ENCODE measurements around the gene USPL1.
"Not testable (repeated sequence)": the region's sequence is repeated elsewhere in the genome, so short reads cannot be mapped to it uniquely, and the experiment has no call there.

Gene USPL1

DNA sequence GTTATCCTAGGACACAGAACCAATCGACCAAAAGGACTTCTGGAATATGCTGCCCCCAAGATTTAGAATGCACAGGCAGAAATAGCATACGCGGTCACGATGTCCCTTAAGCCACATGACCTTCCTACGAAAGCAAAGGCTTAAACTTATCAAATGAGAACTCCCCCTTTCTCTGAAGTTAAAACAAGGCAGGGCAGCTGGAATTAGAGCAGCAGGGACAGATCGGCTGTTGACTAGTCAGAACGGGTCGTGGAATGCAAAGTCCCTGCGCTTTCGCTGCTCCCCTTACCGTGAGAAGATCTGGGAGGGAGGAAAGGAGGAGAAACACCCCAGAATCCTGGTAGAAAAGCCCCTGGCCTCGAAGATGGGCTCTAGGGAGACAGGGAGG lies 799 bp upstream of the USPL1 start:
- peak; percentile 91 for DNase-seq (ENCODE audit: low read depth)

DNA sequence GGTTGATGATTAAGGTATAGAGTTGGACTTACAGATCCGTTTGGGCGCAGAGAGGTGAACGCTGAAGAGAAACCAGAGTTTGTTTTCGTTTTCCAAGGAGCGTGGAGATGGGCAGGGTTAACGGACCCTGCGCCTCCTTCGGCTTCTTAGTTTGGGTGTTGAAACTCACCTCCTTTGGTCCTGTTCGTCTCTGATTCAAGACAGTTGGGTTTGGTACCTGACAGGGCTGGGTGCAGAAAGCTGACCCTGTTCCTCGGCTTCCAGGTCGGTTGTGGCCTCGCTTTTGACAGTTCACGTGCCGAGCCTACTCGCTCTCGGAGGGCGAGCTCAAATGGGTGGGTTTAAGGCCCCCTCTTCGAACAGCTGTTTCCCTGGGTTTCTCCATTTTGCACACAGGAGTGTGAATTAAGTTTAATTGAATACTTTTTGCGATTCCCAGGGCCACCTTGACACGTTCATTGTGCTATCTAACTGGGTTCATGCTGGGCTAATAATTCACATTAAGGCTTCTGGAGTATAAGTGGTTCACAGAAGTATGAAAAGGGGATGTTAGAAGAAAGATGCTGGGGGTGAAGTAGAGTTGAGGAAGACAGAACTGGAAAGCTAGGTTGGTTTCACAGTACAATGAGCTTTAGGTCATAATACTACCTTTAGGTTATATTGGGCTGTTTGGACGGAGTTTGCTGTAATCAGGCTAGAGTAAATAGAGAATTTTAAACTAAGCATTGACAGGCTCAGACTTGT lies 638 bp downstream of the USPL1 start:
- DNase-seq (ENCODE audit: low read depth): no peak

GRCh38 chr13:30618930-30619279 lies 1.2 kb downstream of the USPL1 start:
- DNase-seq (ENCODE audit: low read depth): no peak

DNA sequence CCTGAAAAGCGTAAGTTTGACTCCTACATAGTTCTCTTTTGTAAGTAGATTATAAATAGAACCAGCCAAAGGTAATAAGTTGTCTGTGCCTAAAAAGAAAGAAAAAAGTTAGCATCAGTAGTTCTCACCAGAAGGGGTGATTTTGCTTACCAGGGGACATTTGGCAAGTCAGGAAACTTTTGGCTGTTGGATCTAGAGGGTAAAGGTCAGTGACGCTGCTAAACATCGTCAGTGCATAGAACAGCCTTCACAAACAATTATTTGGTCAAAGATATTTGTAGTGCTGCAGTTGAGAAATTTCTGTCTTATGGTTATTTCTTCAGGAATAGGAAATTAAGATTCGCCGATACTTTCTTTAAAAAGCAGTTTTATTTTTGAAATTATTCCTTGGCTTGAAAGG lies 2.0 kb downstream of the USPL1 start:
- no peak for DNase-seq (ENCODE audit: low read depth)

DNA sequence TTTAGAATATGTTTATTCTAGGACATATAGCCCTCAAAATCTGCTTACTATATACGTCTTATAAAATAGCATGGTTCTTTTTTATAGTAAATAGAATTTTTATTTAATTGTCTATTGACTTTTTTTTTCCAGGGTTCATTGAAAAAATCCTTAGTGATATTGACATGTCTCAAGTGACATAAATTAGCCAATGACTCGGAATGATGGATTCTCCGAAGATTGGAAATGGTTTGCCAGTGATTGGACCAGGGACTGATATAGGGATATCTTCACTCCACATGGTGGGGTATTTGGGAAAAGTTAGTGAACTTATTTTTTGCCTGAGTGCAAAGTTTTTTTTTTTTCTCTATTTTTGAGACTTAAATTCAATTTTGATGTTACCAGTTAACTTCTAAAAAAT lies 3.2 kb downstream of the USPL1 start:
- no peak for DNase-seq (ENCODE audit: low read depth)

GRCh38 chr13:30622551-30622950 lies 4.8 kb downstream of the USPL1 start:
- DNase-seq (ENCODE audit: low read depth): no peak

DNA sequence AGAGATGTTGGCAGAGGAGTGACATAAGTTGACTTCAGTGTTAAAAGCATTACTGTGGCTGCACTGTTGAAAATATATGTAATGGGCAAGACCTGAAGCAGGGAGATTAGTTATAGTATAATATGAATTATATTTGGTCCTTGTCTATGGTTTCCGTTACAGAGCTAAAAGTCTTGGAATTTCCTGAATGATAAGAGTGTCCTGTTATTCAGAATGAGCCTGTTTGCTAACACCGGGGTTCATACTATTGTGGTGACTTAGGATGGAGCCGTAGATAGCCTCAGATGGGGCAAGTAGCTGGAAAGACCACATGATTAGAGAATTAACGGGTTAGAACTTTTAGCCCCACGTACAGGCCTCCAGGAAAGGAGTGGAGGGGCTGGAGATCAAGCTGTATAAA lies 5.7 kb downstream of the USPL1 start:
- DNase-seq (ENCODE audit: low read depth): peak; percentile 68

DNA sequence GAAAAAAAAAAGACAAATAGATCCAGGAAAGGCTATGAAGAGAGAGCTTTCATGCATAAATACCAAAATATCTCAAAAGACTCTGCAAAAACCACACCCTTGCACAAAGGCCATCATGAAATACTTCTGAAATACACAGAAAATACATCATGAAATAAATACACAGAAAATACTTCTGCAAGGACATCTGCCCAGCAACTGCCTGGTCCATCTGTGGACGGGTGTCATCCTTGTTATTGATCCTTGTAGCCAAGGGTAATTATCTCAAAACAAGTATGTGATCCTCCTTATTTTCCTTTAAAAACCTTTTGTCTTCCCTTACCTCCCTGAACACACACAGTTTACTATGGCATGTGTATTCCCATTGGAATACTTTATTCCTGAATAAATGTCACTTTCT lies 6.9 kb downstream of the USPL1 start:
- no peak for DNase-seq (ENCODE audit: low read depth)

DNA sequence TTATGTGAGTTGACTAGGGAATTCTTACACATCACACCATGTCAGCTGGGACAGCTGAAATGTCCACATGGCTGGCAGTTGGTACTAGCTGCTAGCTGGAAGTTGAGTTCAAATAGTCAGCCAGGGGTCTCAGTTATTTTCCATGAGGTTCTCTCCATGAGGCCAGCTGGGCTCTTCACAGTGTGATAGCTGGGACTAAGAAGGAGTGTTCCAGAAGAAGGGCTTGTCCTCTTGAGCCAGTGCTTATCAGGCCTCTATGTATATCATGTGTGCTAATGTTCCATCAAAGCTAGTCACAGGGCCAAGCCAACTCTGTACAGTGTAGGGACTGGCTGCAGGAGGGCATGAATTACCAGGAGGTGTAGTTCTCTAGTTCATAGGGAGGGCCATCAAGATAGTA lies 11.8 kb downstream of the USPL1 start:
- no peak for DNase-seq (ENCODE audit: low read depth)

DNA sequence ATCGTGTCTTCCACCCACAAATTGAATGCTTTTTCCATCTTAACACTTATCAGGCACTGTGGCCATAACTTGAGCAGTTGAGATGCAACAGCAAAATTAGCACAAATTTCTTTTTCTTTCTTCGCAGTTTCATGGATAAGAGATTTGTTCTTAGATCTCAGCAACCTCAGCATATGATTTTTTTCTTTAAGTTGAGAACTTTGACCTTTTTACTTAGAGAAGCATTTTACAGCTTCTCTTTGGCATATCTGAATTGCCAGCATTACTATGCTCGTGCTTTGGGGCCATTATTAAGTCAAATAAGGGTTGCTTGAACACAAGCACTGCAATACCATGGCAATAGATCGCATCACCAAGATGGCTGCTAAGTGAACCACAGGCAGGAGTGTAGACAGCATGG lies 16.1 kb downstream of the USPL1 start:
- no peak for DNase-seq (ENCODE audit: low read depth)

GRCh38 chr13:30634838-30635237 lies 17.1 kb downstream of the USPL1 start:
- no peak for DNase-seq (ENCODE audit: low read depth)

DNA sequence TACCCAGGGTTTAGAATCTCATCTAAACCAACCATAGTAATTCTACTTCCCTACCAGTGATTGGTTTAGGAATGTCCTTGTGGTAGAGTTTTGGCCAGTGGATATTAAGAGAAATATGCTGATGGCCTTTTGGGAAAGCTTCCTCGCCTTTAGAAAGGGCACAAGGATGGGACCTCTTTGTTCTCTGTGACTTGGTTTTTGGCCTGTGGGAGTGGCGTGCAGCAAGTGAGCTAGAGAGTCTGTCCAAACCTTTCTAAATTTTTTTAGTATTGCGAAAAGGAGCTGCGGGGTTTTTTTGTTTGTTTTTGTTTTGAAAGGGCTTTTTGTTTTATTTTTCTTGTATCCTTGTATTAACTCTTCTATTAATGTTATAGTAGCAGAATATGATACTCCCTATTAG lies 20.6 kb downstream of the USPL1 start:
- no peak for DNase-seq (ENCODE audit: low read depth)

GRCh38 chr13:30639671-30640070 lies 22.0 kb downstream of the USPL1 start:
- DNase-seq (ENCODE audit: low read depth): no peak

DNA sequence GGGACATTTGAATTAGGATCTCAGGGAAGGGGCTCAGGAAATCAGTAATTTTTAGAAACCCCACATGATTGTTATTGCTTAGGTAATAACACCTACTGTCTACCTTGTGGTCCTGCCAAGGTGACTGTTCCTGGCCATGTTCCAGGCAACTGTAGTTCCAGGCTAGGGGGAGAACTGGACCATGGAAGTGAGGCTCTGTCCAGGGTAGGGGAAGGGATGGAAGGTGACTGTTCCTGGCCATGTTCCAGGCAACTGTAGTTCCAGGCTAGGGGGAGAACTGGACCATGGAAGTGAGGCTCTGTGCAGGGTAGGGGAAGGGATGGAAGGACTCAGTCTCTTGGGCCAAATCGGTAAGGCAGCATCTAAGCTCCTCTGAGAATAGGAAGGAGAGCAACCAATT lies 23.5 kb downstream of the USPL1 start:
- not testable (repeated sequence) for DNase-seq (ENCODE audit: low read depth)

DNA sequence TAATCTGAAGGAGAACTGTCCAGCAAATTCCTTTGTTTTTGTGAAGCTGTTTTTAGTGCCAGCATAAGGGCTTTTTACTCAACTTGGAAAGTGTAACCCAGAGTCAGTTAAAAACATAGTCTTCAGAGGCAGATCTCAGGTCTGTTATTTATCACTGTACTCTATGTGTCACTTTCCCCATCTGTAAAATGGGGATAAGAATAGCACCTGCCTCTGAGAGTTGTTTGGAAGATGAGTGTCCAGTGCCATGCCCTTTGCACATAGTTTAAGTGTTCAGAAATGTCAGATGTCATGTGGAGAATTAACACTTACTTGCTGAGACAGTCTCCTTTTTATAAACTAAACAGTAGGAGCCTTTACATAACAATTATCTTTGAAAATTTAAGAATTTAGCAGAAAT lies 27.9 kb downstream of the USPL1 start:
- no peak for DNase-seq (ENCODE audit: low read depth)

- DNase-seq (ENCODE audit: low read depth): no peak
Observed at GRCh38 chr13:30647420-30647819, 29.7 kb downstream of the USPL1 start.

DNA sequence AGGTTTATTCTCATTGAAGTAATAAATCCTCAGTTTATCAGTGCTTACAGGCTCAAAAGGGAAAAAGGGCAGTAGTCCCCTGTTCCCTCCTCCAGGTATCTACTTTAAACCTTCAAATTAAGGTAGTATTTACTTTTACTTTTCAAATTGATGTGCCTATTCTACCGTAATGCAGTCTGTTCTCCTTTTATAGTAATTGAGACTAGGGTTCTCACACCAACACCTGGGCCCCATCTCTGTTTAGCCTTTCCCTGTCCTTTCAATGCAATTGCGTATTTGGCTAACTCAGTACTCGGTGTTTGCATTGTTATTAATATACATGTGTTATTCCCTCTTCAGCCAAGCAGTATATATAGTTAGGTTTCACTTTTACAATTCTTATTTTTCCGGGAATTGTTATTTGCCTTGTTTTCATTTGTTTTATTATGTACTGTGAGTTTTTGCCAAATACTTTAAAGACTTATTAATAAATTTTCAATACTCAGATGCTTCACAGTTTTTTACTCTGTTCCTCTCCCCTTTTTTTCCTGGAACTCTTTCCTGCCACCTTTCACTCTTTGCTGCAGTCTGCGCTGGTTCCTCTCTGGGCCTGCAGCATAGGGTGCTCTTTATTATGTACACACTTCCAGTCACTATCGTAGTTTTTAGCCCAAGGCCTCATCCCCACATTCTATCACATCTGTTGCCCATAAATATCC lies 30.3 kb downstream of the USPL1 start:
- DNase-seq (ENCODE audit: low read depth): no peak

DNA sequence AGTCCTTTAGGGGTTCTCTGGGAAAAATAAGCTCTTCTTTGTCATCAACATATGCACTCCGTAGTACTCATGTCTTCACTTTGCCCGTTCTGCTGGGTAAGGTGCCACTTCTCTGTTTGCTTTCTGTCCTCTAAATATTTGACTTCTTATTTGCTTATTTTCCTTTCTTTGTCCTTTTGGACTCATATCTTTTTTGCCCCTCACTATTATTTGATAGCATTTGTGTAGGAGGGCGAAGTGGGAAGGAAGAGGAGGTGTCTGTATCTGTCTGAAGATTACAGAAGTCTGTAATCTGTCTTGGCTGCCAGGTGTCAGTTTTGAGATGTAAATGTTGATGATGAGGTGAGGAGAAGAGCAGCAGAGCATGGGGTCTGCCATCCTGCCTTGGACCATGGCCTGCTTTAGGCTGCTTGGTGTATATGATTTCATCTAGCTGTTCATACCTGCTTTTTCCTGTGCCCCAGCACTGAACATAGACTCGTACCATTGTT lies 30.8 kb downstream of the USPL1 start:
- DNase-seq (ENCODE audit: low read depth): no peak

- DNase-seq (ENCODE audit: low read depth): peak; percentile 36
Observed at GRCh38 chr13:30651648-30652047, 33.9 kb downstream of the USPL1 start.

- DNase-seq (ENCODE audit: low read depth): no peak
Observed at GRCh38 chr13:30652746-30653386, 35.1 kb downstream of the USPL1 start.

- DNase-seq (ENCODE audit: low read depth): no peak
Observed at GRCh38 chr13:30654430-30654829, 36.7 kb downstream of the USPL1 start.

- no peak for DNase-seq (ENCODE audit: low read depth)
Observed at GRCh38 chr13:30656178-30656577, 38.5 kb downstream of the USPL1 start.

GRCh38 chr13:30659980-30660379 lies 42.3 kb downstream of the USPL1 start:
- DNase-seq (ENCODE audit: low read depth): no peak

All from iris pigment epithelial cell (primary cell).